NCI-H345 treated with DMSO at 0.1 percent for 48 hours (cell line): ENCODE data around the gene ST8SIA4.

ENCODE experiments used
- DNase-seq: peaks from one replicate; lab custom pipeline; 2025; ENCODE audit not compliant: unreplicated experiment; lab: John Stamatoyannopoulos, UW

The ST8SIA4 gene

DNA sequence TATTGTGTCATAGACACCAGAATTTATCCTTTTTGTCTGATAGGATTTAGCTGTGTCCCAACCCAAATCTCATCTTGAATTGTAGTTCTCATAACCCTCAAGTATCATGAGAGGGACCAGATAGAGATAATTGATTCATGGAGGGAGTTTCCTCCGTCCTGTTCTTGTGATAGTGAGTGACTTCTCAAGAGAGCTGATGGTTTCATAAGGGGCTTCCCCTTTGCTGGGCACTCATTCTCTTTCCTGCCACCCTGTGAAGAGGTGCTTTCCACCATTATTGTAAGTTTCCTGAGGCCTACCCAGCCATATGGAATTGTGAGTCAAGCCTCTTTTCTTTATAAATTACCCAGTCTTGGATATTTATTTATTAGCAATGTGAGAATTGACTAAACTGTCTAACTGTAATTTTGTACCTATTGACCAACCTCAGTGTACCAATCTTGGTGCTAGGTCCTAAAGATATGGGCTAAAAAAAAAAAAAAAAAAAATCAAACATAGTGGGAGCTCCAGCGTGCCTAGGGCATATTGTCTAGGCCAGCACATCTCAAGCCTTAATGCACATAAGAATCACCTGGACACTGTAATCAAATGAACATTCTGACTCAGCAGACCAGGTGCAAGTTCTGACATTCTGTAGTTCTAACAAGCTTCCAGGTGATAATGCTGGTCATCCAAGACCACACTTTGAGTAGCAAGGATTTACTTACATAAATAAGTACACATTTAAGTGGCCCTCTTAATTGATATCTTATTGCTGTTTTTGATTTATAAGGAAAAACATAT, 30.5 kb downstream of the ST8SIA4 start:
- no peak for DNase-seq

DNA sequence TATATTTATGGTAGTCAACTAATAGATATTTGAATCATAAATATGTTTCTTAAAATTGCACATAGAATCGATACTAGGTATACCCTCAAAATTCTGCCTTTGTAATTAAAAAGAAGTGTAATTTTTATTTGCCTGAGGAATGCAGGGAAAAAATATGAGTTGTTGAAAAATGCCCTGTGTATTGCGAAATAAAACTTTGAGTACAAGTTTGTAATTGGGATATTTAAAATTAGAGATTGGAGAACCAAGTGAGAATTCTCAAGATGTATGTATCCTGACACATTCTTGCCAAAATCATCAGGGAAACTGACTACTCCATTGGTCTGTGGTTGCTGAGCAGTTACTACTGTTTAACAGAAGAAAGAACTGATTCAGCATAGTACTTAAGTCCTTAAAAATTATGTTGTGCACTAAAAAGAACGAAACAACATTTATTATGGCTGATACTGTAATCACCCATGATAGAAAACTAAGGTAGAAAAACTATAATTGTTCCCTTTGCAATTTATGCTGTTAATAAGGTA, 36.0 kb downstream of the ST8SIA4 start:
- no peak for DNase-seq

DNA sequence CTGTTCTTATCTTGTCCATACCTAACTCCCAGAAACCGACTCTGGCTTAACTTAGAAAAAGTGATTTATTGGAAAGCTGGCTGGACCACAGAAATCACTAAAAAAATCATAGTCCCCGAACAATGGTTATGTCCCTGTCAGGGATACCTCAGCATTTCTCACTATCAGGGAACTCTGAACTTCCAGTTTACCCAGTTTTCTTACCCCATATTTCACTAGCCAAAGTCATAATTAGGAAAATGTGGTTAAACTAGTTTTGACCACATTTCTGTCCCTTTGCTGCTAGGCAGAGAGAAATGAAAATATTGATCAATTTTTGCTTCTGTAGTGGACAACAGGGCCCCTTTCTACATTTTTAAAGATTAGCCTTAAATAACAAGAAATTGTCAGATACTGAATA, 38.2 kb downstream of the ST8SIA4 start:
- no peak for DNase-seq

- no peak for DNase-seq
Observed at GRCh38 chr5:100863739-100864138, 39.3 kb downstream of the ST8SIA4 start.

GRCh38 chr5:100861148-100861547, 41.9 kb downstream of the ST8SIA4 start:
- DNase-seq: no peak

GRCh38 chr5:100860407-100860806, 42.7 kb downstream of the ST8SIA4 start:
- no peak for DNase-seq

DNA sequence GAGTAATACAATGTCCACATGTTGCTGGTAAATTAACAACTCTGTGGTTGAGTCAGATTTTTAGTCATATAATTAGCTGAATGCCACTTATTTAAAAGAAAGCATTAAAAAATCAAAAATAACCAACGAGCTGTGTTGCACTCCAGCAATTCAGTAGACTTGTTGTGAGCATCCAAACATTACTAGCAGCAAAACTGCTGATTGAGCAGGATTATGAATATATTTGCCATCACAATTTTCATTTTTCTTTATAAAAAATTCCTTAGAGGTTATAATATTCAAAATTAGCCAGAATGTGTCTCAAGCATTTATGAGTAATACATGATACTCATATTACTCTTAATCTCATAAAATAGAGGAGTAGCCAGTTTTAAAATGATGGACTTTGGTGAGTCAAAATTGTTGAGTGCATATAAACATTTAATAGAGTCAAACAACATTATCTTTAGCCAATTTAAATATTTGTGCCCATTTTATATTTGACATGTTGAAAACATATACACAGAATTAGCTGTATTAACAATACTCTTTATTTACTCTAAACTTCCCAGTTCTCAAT, 44.0 kb downstream of the ST8SIA4 start:
- no peak for DNase-seq

GRCh38 chr5:100856462-100856861, 46.6 kb downstream of the ST8SIA4 start:
- DNase-seq: no peak

- DNase-seq: no peak
Observed at GRCh38 chr5:100855937-100856430, 47.1 kb downstream of the ST8SIA4 start.

DNA sequence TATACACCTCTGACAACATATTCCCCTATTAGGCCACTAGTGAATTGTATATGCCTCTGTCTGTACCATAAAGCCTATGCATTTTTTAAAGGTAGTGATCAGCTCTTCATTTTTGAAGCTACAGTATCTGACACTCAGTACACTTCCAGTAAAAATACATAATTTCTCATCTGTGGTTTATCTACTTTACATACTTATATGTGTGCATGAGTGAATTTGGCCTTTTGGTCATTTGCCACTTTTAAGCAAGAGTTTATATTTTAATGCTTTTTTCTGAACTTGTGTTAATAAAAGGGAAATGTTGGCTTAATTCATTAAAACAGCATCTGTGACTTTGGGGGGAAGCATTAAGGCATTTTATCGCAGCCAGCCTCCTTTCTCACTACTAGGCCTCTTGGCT, 47.8 kb downstream of the ST8SIA4 start:
- DNase-seq: no peak

DNA sequence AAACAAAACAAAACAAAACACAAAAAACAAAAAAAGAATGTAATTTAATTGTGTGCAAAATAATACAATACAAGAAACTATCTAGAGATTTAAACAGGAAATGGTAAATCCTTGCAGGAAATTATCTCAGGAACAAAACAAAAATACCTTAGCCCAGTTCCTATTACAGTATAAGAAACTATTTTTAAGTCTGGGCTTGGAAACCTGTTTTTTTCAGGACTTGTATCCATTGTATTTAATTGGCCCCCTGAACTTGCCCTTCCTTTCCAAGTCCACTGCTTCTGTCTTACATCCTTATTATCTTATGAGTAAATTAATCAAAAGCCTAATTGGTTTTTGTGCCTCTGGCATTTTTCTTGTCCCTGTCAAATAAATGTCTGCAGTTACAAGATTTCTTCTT, 48.5 kb downstream of the ST8SIA4 start:
- DNase-seq: no peak

- no peak for DNase-seq
Observed at GRCh38 chr5:100853582-100853981, 49.5 kb downstream of the ST8SIA4 start.

GRCh38 chr5:100852988-100853449, 50.1 kb downstream of the ST8SIA4 start:
- DNase-seq: no peak

GRCh38 chr5:100852051-100852450, 51.0 kb downstream of the ST8SIA4 start:
- no peak for DNase-seq

GRCh38 chr5:100846772-100847171, 56.3 kb downstream of the ST8SIA4 start:
- DNase-seq: no peak

DNA sequence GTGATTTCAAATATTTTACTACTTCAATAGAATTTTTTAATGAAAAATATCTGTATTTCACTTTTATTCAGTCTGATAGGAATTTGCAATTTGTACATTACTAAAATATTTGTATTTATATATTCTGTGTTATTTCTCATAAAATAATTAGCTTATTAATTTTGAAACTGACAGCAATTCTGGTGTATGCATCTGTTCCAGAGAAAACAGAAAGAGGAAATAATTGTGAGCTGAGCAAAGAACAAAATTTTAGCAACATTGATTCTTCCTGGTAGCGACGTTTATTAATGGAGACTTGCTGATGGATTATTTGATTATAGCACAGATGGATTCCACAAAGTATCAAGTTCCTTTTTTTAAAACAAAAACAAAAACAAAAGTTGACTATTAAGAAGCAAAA, 61.0 kb downstream of the ST8SIA4 start:
- no peak for DNase-seq

DNA sequence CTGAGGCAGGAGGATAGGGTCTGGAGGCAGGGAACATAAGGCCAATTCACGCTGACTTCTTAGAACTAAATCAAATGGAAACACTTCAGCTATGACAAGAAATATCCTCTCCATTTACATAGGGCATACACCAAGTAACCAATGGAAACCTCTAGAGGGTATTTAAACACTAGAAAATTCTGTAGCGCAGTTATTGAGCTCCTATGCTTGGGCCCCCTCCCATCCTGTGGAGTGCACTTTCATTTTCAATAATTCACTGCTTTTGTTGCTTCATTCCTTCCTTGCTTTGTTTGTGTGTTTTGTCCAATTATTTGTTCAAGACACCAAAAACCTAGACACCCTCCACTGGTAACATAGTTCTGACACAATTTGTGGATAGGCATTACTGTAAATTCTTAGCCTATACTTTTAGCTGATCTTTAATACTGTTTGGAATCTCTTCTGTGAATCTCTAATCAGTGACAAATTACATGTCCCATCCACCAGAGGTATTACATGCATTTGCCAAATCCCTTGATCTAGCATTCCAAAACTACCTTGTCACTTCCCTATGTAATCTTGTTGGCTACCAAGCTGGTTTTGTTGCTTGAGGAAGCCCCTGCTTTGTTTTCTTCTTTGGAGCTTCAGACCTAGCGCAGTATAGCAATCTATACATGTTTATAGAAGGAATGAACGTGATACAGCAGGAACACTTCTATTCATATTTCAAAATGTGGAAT, 61.6 kb downstream of the ST8SIA4 start:
- no peak for DNase-seq

- no peak for DNase-seq
Observed at GRCh38 chr5:100840789-100841188, 62.3 kb downstream of the ST8SIA4 start.

DNA sequence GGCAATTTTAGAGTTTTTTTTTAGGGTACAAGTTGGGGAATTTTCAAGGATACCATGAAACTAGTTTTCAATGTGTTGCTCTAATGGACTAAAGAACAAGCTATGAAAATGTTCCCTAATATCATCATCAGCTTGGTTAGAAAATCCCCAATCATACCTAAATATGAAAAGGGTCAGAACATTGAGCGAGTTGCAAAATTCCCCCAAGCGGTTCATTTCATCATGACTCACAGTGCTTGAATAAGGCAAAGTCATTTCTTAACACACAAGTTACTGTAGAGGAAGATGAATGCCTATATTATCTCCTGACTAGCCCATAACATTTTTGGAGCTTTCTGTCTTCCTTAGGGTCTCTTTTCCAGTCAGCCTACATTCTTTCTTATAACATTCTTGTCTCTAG, 62.7 kb downstream of the ST8SIA4 start:
- DNase-seq: no peak

DNA sequence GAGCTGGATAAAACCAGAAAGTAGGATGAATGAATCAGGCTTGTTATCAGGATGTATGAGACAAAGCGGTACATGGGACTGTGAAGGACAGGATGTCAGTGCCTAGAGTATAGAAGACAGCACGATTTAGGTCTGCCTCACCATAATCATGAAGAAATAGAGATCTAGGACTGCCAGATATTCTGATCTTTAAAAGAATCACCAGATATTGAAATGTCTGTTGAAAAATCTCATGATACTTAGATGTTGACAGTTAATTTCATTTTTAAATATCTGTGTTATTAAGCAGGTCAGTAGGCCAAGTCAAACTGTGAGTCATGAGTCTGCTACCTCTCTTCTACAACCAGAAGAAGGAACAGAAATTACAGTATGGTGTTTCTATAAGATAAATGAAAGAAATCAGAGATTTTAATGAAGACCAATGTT, 65.0 kb downstream of the ST8SIA4 start:
- DNase-seq: no peak

GRCh38 chr5:100834519-100834918, 68.6 kb downstream of the ST8SIA4 start:
- DNase-seq: no peak
